GM21786 (cell line): ENCODE measurements around the gene MATK.

Experiments
- ATAC-seq: cut with Tn5 transposase; IDR thresholded peaks from one replicate; pipeline ENCODE4 v1.9.1; 2021; ENCODE audit not compliant: unreplicated experiment

MATK gene

DNA sequence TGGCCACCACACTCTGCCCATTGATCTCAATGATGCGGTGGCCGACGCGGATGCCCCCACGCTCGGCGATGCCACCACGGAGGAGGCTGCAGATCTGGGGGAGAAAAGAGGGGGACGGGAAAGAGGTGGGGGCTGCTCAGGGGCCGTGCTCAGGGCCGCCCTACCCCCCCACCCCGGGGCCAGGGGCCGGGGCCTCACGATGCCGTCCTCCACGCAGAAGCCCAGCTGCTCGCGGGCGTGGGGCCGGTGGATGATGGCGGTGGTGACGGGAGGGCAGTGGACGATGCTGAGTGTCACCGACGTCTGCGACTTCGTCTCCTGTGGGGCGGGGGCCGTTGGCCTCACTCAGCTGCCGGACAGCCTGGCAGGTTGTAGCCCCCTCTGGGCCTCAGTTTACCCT is 34.9 kb downstream of the MATK start:
- no peak for ATAC-seq

DNA sequence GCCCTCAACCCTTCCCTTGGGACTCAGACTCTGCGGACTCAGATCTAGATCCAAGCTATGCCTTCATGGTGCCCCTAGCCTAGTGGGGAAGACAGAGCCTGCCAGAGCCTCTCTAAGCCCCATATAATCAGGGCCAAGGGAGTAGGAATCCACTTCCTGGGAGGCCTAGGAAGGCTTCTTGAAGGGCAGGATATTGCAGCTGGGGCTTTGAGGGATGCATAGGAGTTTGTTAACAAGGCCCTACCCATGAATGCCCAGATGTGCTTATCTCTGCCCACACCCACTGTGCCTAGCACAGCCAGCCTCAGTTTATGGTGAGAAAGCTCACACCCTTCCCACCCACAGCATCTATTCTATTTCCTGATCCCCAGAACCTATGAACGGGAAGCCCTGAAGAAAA is 36.0 kb downstream of the MATK start:
- ATAC-seq: no peak

DNA sequence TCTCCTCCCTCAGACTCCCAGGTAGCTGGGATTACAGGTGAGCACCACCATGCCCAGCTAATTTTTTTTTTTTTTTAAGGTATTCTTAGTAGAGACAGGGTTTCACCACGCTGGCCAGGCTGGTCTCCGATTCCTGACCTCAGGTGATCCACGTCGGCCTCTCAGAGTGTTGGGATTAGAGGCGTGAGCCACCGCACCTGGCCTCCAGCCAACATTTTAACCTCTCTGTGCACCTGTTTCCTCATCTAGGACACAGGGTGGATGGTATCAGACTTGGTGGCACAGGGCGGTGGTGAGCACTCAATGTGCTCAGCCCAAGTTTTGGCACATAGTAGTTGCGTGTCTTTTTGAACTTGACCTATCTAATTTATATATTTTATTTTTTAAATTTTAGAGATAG is 37.2 kb downstream of the MATK start:
- ATAC-seq: no peak

DNA sequence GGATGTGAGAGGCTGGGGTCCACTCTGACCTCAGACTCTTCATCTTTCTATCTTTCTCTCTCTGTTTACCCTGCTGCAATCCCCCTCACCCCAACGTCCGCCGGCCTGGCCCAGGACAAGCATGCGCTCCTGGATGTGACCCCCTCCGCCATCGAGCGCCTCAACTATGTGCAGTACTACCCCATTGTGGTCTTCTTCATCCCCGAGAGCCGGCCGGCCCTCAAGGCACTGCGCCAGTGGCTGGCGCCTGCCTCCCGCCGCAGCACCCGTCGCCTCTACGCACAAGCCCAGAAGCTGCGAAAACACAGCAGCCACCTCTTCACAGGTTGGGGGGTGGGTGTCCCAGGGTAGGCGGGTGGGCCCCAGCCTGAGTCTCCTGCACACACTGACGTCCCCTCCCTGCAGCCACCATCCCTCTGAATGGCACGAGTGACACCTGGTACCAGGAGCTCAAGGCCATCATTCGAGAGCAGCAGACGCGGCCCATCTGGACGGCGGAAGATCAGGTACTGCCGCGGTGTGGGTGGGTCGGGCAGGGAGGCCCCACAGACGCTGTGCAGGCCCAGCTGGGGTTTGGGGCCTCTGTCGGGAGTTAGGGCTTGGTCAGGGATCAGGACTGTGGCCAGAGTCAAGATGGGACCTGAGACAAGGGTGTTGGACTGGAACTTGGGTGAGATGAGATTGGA is 39.7 kb downstream of the MATK start:
- no peak for ATAC-seq

DNA sequence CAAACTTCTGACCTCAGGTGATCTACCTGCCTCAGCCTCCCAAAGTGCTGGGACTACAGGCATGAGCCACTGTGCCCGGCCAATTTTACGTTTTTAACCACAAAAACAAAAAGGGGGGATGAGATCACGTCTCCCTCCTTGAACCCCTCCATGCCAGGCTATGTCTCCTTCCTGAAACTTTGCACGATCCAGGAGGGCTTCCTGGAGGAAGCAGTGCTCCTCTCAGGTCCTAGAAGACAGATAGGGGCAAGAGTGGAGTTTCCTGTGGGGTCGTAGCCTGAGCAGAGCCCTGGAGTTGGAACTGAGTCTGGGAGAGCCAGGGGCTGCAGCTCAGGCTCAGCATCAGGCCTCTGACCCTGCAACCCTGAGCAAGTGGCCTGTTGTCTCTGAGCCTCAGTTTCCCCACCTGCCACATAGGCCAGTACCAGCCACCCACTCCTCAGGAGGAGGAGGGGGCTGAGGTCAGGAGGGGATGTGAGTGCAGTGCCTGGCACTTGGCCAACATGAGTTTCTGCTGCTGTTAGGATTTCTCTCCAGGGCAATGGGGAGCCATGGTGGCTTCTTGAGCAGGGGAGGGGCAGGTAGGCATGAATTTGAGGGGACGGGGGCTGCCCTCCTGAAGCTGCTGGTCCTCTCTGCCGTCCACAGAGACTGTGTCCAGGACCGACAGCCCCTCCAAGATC is 40.7 kb downstream of the MATK start:
- ATAC-seq: no peak

DNA sequence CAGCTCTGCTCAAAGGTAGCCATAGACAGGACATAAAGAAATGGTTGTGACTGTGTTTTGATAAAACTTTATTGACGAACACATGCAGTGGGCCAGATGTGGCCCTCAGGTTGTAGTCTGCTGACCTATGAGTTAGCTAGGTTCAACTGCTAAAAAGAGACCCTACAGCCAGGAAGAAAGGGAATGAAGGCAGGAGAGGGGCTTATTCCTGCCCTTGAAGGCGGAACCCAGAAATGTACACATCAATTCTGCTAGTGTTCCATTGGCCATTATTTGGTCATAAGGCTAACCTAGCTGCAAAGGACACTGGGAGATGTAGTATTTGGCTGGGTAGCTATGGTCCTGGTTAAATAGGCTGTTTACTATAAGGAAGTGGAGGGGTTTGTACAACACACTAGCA is 42.7 kb downstream of the MATK start:
- no peak for ATAC-seq

DNA sequence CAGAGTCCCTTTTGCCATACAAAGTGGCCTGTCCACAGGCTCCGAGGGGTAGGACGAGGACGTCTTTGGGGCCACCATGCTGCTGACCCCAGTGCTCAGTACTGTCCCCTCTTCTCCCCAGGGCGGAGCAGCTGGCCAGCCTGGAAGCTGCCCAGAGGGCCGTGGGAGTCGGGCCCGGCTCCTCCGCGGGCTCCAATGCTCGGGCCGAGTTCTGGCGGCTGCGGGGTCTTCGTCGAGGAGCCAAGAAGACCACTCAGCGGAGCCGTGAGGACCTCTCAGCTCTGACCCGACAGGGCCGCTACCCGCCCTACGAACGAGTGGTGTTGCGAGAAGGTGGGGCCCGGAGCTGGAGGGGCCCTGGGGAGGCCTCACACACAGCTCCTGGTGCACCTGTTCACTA is 45.8 kb downstream of the MATK start:
- ATAC-seq: no peak

DNA sequence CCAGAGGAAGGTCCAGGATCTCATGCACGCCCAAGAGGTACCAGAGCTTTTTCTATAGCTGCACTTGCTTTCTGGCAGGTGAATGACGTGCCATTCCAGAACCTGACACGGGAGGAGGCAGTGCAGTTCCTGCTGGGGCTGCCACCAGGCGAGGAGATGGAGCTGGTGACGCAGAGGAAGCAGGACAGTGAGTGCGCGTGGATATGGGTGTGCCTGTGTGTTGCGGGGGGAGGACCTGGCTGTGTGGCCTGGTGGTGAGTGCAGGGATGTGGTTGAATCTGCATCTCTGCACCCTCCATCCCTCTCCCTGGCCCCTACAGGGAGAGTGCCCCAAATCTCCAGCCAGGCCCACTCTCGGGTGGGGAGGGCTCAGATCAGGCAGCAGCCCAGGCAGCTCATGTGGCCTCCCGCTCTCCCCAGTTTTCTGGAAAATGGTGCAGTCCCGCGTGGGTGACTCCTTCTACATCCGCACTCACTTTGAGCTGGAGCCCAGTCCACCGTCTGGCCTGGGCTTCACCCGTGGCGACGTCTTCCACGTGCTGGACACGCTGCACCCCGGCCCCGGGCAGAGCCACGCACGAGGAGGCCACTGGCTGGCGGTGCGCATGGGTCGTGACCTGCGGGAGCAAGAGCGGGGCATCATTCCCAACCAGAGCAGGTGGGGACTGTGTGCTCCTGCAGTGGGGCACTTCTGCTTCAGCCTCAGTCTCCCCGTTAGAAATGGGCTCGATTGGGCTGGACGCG is 47.5 kb downstream of the MATK start:
- ATAC-seq: no peak

DNA sequence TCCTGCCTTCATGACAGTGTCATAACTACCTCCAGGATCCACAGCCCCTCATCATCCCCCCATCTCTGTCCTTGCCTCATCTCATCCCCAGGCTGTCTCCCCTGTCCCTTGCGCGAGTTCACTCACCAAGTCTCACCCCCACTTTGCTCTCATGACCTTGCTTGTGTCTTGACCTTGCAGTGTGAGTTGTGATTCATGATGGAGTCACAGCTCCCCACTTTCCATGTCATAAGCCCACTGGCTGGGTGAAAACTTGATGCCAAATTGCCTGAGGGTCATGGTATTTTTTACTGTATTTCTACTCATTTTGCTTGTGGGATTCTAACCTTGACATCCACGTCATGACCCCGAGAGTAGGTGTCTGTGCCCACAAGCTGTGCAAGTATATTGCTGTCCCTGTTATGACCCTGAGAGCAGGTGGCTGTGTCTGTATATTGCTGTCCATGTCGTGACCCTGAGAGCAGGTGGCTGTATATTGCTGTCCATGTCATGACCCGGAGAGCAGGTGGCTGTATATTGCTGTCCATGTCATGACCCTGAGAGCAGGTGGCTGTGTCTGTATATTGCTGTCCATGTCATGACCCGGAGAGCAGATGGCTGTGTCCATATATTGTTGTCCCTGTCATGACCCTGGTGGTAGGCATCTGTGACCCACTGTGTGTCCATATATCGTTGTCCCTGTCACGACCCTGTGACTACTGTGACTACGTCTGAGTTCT is 48.5 kb downstream of the MATK start:
- ATAC-seq: no peak

DNA sequence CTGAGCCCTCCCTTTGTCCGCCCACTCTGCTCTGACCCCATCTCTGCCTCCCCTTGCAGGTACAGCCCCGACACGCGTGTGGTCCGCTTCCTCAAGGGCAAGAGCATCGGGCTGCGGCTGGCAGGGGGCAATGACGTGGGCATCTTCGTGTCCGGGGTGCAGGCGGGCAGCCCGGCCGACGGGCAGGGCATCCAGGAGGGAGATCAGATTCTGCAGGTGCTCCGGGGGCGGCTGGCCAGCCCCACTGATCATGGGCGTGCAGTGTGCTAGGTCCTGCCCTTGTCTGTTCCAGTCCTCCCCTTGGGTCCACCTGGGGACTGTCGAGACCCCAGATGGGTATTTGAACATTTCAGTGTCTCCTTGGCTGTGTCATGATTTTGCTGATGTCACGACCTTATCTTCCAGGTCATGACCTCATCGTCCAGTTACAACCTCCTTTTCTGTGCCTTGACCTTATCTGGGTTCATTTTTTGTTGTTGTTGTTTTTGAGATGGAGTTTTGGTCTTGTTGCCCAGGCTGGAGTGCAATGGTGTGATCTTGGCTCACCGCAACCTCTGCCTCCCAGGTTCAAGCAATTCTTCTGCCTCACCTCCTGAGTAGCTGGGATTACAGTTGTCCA is 50.0 kb downstream of the MATK start:
- ATAC-seq: no peak

DNA sequence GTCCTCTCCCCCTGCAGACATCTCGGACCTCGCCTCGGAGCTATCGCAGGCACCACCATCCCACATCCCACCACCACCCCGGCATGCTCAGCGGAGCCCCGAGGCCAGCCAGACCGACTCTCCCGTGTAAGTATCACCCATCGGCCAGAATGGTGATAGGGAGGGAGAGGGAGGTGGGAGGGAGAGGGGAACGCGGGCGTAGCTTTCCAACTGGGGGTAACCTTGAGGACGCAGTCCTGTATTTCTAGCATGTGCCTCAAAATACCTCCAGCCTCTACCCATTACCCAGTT is 51.9 kb downstream of the MATK start:
- ATAC-seq: no peak

DNA sequence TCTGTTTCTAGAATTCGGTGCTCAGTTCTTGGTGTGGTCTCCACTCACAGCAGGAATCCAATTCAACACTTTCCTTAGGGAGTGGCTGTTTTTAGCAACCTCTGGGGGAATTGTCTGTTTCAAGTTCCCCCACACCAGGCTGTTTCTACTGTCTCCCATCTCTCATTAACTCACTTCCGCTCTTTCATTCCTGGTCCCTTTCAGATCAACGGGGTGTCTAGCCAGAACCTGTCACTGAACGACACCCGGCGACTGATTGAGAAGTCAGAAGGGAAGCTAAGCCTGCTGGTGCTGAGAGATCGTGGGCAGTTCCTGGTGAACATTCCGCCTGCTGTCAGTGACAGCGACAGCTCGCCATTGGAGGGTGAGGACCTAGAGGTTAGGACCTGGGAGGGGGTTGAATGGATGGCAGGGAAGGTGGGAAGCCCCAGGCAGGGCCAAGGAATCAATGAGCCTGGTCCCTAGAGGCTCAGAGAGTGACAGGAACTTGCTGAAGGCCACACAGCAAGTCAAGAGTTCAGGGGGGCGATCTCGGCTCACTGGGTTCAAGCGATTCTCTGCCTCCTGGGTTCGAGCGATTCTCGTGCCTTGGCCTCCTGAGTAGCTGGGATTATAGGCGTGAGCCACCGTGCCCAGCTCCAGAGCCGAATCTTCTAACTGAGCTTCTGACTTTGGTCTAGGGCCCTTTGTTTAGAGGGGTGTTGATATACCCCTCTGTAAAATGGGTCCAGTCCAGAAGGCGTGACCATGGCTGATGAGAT is 52.5 kb downstream of the MATK start:
- no peak for ATAC-seq

DNA sequence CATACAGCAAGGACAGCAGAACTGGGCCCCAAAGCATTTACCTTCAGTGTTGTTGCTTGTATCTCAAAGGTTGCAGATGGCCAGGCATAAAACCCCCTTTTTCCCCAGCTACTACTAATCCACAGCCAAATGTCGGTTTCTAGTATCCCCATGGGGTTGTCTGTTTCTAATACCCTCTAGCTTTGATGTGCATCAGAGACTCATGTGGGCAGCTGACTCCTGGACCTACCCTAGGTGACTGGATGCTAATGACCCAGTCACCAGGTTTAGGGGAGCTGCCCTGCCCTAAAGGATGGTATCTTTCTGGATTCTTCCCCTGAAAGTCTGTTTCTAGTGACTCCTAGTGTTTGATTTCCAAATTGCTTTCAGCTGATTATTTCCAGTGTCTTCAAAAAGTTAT is 54.1 kb downstream of the MATK start:
- no peak for ATAC-seq

DNA sequence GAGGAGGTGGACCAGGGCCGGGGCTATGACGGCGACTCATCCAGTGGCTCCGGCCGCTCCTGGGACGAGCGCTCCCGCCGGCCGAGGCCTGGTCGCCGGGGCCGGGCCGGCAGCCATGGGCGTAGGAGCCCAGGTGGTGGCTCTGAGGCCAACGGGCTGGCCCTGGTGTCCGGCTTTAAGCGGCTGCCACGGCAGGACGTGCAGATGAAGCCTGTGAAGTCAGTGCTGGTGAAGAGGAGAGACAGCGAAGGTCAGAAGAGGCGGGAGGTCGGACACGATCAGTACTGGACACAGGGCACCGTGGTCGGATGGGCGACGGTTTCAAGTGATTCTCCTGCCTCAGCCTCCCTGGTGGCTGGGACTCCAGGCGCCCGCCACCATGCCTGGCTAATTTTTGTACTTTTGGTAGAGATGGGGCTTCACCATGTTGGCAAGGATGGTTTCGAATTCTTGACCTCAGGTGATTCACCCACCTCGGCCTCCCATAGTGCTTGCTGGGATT is 55.7 kb downstream of the MATK start:
- no peak for ATAC-seq
